D341Med (cell line): ENCODE results near the gene NOTCH2.

Experiments used
- DNase-seq: peaks from one replicate; pipeline ENCODE4 v3.0.0; 2012; ENCODE audit warnings: low spot score

Gene NOTCH2

DNA sequence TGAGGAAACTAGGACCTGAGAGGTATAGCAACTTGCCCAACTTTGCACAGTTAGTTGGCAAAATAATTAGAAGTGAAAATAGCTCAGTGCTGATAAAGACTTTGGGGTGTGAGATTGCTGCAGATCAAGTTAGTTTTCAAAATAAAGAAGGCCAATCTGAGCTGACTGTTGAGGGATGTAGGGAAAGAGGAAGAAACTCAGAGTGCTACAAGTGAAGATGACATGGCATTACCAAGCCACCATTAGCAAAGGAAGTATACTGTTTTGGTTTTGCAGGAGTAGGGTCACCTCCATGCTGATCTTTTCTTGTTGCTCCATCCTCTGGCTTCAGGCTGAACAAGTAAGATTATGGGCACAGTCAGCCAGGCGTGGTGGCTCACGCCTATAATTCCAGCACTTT lies 94.5 kb downstream of the NOTCH2 start:
- DNase-seq, result no peak

DNA sequence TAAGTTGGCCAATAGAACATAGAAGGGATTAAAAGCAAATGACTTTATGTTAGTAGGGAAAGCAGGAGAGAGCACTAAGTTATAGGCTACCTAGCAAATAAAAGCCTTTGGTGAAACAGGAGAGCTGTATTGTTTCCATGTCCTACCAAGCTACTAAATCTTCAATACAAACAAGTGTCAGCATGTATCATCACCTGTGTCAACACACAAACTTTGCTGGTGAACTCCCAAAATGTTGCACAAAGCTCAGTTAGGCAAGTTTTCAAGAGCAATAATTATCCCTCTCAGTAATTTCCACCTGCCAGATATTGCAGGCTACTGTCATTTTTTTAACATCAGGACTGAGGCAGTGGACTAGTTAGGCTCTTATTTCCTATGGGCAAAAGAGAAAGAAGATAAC lies 95.4 kb downstream of the NOTCH2 start:
- DNase-seq, result no peak

DNA sequence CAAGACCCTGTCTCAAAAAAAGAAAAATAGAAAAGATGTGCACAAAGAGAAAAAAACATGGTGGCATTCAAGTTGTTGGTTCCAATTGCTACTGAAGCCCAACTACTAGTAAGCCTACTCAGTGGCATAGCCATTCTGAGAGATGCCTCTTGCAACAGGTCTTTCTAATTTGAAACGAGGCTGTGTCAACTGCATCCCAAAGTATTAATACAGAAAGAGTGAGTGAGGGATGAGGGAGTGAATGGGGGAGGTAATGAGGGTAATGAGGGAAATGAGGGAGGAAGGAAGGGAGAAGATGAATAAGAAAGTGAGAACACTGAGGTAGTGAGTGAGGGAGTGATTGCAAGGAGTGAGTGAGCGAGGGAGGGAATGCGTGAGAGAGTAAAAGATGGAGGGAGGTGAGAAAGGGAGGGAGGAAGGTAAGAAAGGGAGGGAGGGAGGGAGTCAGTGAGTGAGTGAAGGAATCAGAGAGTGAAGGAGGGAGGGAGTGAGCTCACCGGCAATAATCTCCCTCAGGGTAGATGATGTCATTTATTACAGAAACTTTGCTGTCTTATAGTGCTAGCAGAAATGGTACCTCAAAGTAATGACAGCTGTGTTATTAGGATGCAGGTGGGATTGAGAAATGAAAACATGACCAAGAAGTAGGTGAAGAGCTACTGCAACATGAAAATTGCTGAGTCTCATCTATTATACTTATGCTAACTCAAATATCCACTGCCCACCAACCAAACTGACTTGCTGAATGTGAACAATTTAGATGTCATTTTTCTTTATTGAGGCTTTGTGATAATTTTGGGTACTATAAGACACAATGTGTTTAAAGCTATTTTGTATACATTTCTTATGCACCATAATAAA lies 97.5 kb downstream of the NOTCH2 start:
- no peak for DNase-seq

DNA sequence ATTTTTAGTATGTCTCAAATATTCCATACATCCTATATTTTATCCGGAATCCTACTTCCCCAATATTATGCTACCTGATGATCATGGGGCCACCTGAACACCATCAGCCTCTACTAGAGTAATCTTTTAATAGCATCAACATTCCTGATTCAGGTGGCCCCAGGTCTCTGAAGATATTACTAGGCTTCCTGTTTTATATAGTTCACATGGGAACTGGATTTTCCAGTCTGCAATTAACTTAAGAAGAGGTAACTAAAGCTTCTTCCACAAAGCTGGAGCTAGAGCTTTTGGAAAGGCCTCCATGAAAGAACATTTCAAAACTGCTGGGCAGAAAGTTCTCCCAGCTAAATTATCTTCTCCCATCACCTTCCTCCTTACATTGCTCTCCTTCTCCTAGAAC lies 100.9 kb downstream of the NOTCH2 start:
- no peak for DNase-seq

DNA sequence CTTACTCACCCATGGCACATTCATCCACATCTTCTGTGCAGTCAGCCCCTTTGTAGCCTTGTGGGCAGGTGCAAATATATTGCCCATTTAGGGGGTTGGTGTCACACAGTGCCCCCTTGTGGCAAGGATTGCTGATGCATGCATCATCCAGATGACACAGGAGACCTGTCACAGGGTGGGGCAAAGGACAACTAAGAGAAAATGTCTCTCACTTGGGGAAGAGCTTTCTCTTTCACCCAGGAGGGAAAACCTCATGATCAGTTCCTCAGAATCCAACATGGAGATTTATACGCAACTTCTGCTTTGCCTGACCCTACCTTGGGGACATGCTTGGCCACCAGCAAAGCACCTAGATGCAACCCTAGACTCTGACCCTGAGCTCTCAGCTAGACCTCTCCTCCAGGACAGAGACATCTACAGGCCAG lies 101.4 kb downstream of the NOTCH2 start:
- peak; percentile 58 for DNase-seq

DNA sequence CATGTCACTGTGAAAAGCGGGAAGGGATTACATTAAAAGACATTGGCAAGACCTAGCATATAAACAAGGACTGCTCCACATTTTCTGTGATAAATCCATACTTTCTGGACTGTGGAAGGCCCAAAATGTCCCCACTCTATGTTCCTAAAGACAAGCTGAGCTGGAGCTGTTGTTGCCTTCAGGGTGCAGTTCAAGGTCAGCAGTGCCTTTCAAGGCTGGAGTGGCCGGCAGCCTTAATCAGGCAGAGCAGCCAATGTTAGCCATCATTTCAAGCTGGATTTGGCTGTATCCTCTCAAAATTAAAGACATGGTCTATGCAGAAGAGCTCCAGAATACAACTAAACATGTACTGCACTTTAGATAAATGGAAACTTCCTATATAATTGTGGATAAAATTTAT lies 102.8 kb downstream of the NOTCH2 start:
- DNase-seq, result no peak

DNA sequence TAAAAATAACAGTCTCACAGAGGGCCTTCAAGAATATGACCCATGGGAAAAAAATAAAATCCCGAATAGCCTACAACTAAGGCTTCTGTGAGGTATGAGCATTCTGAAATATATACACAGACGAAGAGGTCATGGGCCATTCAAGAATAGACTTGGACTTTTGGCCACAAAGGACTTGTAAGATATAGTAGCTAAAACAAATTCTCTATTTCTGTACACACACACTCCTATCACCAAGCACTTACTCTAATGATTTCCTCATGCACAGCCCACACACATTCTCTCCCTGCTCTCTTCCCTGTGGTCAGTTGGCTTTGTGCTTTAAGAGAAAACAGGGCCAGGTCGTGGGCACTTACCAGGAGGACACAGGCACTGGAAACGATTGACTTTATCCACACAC lies 103.4 kb downstream of the NOTCH2 start:
- DNase-seq, result no peak

DNA sequence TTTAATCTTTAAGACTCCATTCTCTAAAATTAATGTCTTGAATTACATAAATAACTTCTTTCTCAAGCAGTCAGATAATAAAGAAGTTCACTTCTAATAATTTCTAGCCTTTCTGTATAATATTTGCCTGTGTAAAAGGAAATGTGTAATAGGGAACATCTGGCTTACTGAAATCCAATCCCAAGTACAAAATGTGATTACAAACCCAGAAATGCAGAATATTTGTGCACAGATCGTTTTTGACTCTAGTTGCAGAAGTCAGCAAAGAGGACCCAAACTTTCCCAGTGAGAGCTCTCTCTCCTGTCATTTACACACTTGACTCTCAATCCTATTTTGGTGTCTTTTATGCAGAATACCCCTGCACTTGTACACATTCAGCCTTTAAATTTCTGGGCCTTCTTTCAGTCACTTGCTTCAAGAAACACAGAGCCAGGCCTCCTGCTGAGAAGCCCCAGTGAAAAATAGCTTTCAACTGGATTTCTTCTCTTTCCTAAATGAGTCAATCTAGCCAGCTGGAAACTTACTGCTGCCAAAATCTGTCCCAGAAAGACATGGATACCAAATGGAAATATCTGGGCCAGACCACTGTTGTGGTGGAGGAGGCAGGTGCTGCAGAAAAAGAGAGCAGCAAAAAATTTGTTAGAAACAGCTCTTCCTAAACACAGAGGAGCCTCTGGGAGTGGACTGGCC lies 104.6 kb downstream of the NOTCH2 start:
- DNase-seq, result no peak

DNA sequence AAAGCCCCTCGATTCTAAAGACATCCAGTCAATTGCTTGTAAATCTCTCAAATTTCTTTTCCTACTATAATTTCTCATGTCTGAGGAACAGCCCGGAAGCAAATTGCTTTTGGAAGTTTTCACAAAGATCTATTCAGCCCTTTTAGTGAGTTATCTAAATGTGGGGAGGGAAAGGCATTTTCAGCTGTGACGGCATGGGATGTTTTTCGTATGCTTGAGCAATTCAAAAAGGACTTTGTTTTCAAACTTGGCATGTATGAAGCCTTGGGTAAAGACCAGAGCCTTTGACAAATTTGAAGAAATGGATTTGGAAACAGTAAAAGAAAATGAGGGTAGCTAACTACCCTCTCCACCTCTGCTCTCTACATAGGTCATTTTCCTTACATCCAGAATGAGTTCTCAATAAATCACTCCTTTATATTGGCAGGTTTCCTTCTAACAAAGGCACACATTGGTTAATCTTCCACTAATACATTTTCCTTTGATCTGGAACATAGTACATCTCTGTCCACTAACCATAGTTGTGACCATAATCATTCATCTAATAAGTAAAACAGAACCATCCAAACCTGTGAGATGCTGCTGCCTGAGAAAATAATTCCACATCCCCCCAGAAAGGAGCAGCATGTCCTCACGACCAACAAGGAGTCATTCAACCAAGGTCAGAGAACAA lies 107.0 kb downstream of the NOTCH2 start:
- DNase-seq, result no peak

DNA sequence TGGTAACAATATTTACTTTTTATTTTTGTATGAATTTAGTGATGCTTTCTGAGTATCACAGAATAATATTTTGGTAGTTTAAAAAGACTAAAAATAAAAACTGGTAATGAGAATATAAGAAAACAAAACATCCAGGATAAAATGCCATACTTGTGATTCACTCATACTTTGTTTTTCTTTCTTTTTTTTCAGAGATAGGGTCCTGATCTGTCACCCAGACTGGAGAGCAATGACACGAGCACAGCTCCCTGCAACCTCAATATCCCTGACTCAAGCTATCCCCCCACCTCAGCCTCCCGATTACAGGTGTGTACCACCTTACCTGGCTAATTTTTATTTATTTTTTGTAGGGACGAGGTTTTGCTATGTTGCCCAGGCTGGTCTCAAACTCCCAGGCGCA lies 109.0 kb downstream of the NOTCH2 start:
- no peak for DNase-seq

DNA sequence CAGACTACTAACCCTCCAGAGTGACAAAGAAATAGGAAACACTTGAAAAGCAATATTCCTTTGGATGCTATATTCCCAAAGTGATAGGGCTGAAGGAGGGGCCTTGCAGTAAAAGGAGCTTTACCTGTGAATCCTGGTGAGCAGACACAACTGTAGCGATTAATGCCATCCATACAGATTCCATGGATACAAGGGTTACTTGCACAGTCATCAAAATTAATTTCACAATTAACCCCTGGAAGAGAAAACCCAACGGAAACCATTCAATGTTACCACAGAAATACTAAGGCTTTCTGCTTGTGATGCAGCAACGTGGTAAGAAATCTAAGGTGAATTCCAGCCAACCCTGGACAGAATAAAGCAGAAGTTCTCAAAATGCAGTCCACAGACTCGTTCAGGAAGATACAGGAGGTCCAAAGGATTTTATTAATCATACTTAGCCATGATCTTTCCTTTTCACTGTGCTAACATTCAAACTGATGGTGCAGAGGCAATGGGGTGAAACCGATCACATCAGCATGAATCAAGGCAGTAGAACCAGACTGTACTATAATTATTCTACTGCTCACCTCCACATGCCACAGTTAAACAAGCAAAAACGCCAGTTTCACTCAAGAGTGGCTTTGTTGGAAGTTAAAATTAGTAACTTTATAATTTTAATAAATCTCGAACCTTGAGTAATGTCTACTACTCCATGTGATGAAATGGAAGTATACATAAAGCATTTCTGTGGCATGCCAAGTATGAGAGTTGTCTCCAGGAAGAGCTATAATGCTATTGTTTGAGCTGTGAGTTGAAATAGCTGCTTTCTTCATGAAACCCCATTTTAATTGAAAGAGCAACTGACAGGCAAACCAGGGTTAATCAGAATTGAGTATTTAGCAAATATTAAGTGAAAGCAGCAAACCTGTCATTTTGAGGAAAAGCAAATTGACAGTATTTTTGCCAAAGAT lies 109.9 kb downstream of the NOTCH2 start:
- no peak for DNase-seq

DNA sequence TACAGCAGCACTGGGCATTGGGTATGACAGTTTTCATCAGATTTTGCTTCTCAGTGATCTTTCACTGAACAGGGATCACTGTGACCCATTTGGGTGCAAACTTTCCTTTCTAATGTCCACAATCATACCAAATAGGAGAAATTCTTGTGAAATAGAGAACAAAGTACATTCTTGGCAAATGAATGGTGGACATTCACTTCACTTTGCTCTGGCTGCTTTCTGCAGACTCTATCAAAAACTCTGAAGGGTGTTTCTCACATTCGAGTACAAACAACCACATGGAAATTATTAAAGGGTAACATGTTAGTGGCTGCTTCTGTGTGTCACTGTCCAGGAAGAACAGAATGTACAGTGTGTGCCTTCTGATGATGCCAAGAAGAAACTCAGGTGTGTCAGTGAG lies 111.2 kb downstream of the NOTCH2 start:
- DNase-seq, result no peak

DNA sequence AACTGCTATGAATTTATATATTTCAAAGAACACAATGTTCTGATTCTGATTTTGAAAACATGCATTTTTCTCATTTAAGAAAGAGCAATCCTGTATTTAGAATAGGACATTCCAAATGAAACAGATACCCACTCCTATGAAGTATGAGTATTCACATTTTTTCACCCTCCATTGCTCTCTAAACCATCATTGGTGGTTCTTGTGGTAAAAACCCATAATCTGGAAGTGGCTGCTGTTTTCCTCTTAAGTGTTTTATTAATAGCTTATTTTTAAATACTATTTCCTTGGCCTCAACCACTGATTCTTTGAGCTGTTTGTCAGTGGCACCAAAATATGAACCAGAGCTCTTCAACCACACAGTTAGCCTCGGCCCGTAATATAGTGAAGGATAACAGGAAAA lies 113.2 kb downstream of the NOTCH2 start:
- no peak for DNase-seq

DNA sequence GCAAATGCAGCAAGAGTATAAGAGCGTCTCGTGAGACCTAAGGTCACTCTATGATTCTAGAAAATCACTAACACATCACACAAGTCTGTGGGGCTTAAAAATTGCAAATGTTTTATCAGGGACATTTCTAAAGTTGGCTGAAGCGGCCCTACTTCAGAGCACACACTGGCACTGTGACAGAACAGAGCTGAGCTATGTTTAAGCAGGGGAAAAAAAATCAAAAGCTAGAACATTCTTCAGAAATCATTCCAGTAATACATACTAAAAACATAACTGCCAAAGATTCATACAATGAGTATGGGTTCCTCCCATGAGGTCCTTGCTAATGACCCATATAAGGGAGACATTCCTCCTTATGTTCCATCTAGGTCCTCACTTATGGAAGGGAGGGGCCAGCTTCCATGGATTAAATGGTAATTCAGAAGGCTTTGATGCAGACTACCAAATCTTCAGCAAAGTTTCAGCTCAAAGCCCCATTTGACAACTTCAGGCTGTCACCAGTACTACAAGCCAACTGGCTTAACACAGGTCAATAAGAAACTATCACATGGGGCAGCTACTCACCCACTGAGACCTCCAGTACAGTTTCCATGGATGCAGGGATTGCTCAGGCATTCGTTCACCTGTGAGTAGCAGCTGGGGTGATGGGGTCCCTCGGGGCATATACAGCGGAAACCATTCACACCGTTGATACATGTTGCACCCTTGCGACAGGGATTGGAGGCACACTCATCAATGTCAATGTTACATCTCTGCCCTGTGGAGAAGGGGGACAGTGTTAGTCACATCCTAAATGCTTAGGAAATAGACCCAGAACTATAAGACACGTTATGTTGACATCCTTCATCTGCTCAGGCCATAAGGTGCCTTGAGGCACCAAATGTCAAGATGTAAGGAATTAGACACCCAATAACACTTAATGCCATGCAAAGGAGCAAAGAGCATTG lies 114.7 kb downstream of the NOTCH2 start:
- DNase-seq, result no peak

DNA sequence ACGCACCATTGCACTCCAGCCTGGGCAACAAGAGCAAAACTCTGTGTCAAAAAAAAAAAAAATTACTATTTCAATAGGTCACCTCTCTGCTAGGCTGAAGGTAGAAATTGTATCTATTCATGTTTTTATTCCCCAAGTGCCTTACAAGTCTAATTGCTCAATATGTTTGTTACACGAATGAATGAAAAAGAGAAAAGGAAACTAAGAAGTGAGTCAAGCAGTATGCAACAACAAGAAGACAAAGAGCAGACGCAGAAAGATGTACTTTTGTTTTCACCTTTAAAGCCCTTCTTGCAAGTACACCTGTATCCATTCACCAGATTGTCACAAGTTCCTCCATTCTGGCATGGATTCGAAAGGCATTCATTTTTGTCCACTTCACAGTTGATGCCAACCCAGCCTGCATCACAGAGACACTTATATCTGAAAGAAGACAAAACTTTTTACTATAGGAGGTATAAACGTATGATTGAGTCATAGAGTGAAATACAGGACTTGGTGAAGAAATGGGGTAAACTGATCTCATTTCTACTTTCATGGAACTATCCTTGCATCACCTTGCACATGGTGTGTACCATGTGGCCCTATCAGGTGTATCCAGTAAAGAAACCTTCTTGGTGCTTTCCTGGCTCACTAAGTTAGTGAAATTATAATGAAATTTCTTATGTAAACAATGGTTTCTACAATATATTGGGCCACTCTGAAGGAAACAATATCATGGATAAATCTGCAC lies 116.0 kb downstream of the NOTCH2 start:
- DNase-seq, result no peak

DNA sequence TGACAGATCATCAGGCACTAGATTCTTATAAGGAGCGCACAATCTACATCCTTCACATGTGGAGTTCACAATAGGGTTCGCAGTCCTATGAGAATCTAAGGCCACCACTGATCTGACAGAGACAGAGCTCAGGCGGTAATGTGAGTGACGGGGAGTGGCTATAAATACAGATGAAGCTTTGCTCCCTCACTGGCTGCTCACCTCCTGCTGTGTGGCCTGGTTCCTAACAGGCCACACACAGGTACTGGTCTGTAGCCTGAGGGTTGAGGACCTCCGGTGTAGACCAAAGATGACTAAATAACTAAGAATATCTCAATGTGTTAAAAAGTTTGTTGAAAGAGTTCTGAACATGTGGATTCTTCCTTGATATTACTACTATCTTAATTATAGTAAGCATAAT lies 117.0 kb downstream of the NOTCH2 start:
- no peak for DNase-seq

DNA sequence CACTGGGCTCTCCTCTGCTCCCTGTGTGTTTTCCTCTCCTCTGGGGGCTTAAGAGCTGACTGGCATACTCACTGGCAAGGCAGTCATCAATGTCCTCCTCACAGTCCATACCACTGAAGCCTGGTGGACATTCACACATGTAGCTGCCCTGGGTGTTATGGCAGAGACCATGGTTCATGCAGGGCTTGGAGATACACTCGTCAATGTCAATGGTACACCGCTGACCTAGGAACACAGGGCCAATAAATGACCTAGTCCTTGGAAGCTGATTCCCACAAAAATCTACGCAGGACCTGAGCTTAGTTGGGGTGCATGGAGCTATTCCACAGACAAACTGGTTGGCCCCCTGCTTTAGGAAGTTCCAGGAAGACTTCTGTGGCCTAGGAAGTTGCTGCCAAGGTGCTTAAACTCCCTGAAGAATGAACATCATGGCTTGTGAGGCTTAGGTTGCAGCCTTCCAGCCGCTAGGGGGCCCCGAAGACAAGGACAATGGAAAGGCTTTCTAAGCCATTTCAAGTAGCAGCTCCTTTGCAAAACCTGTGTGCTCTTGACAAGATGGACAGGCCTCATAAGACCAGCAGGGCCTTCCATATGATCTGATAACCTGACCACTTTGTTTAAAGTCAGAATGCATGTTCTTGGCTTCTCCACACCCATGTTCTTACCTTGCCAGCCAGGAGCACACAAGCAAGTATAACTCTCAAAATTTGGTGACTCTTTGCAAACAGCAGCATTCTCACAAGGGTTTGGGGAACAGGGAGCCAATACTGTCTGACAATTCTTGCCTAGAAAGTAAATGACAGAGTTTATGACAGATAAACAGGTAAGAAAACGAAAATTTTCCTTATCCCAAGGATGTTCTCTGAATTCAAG lies 120.9 kb downstream of the NOTCH2 start:
- peak; percentile 66 for DNase-seq

DNA sequence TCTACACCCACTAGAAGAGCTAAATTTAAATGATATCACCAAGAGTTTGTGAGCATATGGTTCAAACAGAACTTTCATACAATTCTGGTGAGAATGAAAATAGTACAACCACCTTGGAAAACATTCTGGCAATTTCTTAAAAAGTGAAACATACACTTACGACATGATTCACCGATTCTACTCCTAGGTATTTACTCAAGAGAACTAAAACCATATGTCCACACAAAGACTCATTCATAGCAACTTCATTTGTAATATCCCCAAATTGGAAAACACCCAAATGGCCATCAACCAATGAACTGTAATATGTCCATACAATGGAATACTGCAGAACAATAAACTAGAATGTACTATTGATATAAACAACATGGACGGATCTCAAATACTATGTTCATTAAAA lies 122.0 kb downstream of the NOTCH2 start:
- no peak for DNase-seq

DNA sequence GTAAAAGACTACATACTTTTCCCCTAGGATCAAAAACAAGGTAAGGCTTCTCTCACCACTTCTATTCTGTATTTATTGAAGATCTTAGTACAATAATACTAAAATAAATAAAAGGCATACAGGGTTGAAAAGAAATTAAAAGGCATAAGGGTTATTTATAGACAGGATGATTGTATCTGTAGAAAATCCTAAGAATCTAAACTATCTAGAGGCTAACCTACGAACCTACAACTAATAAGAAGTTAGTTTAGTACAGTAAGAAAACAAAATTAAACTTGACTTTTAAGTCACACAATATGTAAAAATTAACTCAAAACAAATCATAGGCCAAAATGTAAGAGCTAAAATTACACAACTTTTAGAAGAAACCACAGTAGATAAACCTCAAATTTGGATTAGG lies 122.7 kb downstream of the NOTCH2 start:
- DNase-seq, result no peak
